HepG2 (cell line): ENCODE measurements around the gene SLC22A31. TPM values are rescaled to one million over a fixed set of nuclear protein-coding genes. Genes with fewer than 3 reads are reported as not detected.

ENCODE experiments used
- AGO2 ChIP-seq: fragments of 200-400 bp; formaldehyde crosslinking; optimal IDR thresholded peaks from 2 replicates; pipeline ENCODE3; 2017; ENCODE audit warnings: mild to moderate bottlenecking, low read depth, low read length, moderate library complexity
- ATF5 ChIP-seq: sonication (generic); formaldehyde crosslinking; IDR thresholded peaks from 2 replicates; pipeline ENCODE4 v1.4.0; 2020; ENCODE audit warnings: mild to moderate bottlenecking, low read depth, missing genetic modification reagents
- CAMTA2 ChIP-seq: sonication (generic); formaldehyde crosslinking; IDR thresholded peaks from 2 replicates; pipeline ENCODE4 v1.4.0; 2020; ENCODE audit warnings: mild to moderate bottlenecking, missing genetic modification reagents, borderline replicate concordance
- CSRNP2 ChIP-seq: sonication (generic); formaldehyde crosslinking; conservative IDR thresholded peaks from 2 replicates; pipeline ENCODE4 v1.8.0; 2022; ENCODE audit warnings: low read depth, missing genetic modification reagents
- ESRRA ChIP-seq: sonication (generic); formaldehyde crosslinking; IDR thresholded peaks from 2 replicates; pipeline ENCODE4 v1.5.1; 2020; ENCODE audit warnings: mild to moderate bottlenecking, low read depth, missing genetic modification reagents
- RFXAP ChIP-seq: sonication (generic); formaldehyde crosslinking; IDR thresholded peaks from 2 replicates; pipeline ENCODE4 v1.4.0; 2020; ENCODE audit warnings: missing genetic modification reagents, borderline replicate concordance
- SAFB2 ChIP-seq: sonication (generic); formaldehyde crosslinking; IDR thresholded peaks from 2 replicates; pipeline ENCODE4 v1.5.1; 2020; ENCODE audit warnings: missing genetic modification reagents, low read depth, mild to moderate bottlenecking, borderline replicate concordance
- ZFP91 ChIP-seq: sonication (generic); formaldehyde crosslinking; IDR thresholded peaks from 2 replicates; pipeline ENCODE4 v1.9.0; 2022; ENCODE audit warnings: missing genetic modification reagents, mild to moderate bottlenecking, borderline replicate concordance
- ZMYM2 ChIP-seq: sonication (generic); formaldehyde crosslinking; IDR thresholded peaks from 2 replicates; pipeline ENCODE4 v1.8.0; 2022; ENCODE audit warnings: mild to moderate bottlenecking, missing genetic modification reagents
- ZNF431 ChIP-seq: sonication (generic); formaldehyde crosslinking; IDR thresholded peaks from 2 replicates; pipeline ENCODE4 v1.9.0; 2022; ENCODE audit warnings: missing genetic modification reagents, low read depth, mild to moderate bottlenecking, borderline replicate concordance
- ZNF580 ChIP-seq: IDR thresholded peaks from 2 replicates; pipeline ENCODE4 v1.6.1; 2016; ENCODE audit warnings: low read depth, borderline replicate concordance
- ZNF672 ChIP-seq: sonication (generic); formaldehyde crosslinking; IDR thresholded peaks from 2 replicates; pipeline ENCODE4 v1.8.1; 2022; ENCODE audit warnings: missing genetic modification reagents
- ZNF720 ChIP-seq: sonication (generic); formaldehyde crosslinking; IDR thresholded peaks from 2 replicates; pipeline ENCODE4 v1.4.0; 2020; ENCODE audit warnings: missing genetic modification reagents
- polyA plus RNA-seq, 8 experiments: library from polyadenylated mRNA; depleted of rRNA in 3 of 8; stranded (reverse) in 7 of 8; unstranded in 1 of 8; fragments of >200 nt; fragmentation: Illumina TruSeq in 4 of 8; extraction: Trizol in 4 of 8; gene quantifications; 2 replicates each; pipeline versions ENCODE4 v1.2.1 to v1.2.3, GENCODE V29; 2011 to 2016; ENCODE audit warnings: low read depth in 4 of 8, missing spikeins in 1 of 8, mixed read lengths in 1 of 8; ENCODE audit not compliant: insufficient read depth in 1 of 8
- total RNA-seq, 5 experiments: library from RNA; depleted of rRNA; stranded (reverse); fragments of >200 nt; fragmentation: Illumina TruSeq; extraction: Trizol; gene quantifications; 2 replicates each; pipeline ENCODE4 v1.2.3, GENCODE V29; 2016; ENCODE audit warnings: low read depth in 1 of 5
- TF ChIP-seq, protein P1 (sequence below): sonication (generic); formaldehyde crosslinking; IDR thresholded peaks from 2 replicates; pipeline ENCODE4 v1.8.0; 2022; ENCODE audit warnings: missing genetic modification reagents, mild to moderate bottlenecking, moderate library complexity, borderline replicate concordance
- TF ChIP-seq, protein P2 (sequence below): sonication (generic); formaldehyde crosslinking; IDR thresholded peaks from 2 replicates; pipeline ENCODE4 v1.4.0; 2020; ENCODE audit warnings: missing genetic modification reagents, borderline replicate concordance

Gene SLC22A31
- total and polyA plus RNA-seq, 2 of the 13 experiments (the other 11 are each of a cell fraction or from before 2014, with no cell fraction given) = 67.3 to 83.3 TPM

- TF ChIP-seq ZFP91 (CRISPR knock-in tag) (0 out of 2 replicates have a peak, but pooled peaks have one; percentile 45), SAFB2 (CRISPR knock-in tag) (0 out of 2 replicates have a peak, but pooled peaks have one; percentile 16), ESRRA (CRISPR knock-in tag) (peak; percentile 75), ZNF720 (CRISPR knock-in tag) (0 out of 2 replicates have a peak, but pooled peaks have one; percentile 14), ZNF431 (CRISPR knock-in tag) (peak; percentile 68), ATF5 (CRISPR knock-in tag) (0 out of 2 replicates have a peak, but pooled peaks have one; percentile 48), RFXAP (CRISPR knock-in tag) (no peak; the same call in 1 of the 2 replicates), ZNF580 (CRISPR knock-in tag) (peak; percentile 84; the same call in 1 of the 2 replicates), CAMTA2 (0 out of 2 replicates have a peak, but pooled peaks have one; percentile 74), ZMYM2 (CRISPR knock-in tag) (peak; percentile 70), CSRNP2 (CRISPR knock-in tag) (0 out of 2 replicates have a peak, but pooled peaks have one; percentile 13), AGO2 (peak; percentile 77), ZNF672 (CRISPR knock-in tag) (0 out of 2 replicates have a peak, but pooled peaks have one; percentile 49)
- TF ChIP-seq, protein P1, sequence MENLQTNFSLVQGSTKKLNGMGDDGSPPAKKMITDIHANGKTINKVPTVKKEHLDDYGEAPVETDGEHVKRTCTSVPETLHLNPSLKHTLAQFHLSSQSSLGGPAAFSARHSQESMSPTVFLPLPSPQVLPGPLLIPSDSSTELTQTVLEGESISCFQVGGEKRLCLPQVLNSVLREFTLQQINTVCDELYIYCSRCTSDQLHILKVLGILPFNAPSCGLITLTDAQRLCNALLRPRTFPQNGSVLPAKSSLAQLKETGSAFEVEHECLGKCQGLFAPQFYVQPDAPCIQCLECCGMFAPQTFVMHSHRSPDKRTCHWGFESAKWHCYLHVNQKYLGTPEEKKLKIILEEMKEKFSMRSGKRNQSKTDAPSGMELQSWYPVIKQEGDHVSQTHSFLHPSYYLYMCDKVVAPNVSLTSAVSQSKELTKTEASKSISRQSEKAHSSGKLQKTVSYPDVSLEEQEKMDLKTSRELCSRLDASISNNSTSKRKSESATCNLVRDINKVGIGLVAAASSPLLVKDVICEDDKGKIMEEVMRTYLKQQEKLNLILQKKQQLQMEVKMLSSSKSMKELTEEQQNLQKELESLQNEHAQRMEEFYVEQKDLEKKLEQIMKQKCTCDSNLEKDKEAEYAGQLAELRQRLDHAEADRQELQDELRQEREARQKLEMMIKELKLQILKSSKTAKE = peak; percentile 54; the same call in 1 of the 2 replicates
- TF ChIP-seq, protein P2, sequence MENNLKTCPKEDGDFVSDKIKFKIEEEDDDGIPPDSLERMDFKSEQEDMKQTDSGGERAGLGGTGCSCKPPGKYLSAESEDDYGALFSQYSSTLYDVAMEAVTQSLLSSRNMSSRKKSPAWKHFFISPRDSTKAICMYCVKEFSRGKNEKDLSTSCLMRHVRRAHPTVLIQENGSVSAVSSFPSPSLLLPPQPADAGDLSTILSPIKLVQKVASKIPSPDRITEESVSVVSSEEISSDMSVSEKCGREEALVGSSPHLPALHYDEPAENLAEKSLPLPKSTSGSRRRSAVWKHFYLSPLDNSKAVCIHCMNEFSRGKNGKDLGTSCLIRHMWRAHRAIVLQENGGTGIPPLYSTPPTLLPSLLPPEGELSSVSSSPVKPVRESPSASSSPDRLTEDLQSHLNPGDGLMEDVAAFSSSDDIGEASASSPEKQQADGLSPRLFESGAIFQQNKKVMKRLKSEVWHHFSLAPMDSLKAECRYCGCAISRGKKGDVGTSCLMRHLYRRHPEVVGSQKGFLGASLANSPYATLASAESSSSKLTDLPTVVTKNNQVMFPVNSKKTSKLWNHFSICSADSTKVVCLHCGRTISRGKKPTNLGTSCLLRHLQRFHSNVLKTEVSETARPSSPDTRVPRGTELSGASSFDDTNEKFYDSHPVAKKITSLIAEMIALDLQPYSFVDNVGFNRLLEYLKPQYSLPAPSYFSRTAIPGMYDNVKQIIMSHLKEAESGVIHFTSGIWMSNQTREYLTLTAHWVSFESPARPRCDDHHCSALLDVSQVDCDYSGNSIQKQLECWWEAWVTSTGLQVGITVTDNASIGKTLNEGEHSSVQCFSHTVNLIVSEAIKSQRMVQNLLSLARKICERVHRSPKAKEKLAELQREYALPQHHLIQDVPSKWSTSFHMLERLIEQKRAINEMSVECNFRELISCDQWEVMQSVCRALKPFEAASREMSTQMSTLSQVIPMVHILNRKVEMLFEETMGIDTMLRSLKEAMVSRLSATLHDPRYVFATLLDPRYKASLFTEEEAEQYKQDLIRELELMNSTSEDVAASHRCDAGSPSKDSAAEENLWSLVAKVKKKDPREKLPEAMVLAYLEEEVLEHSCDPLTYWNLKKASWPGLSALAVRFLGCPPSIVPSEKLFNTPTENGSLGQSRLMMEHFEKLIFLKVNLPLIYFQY (CRISPR knock-in tag) = no peak; the same call in 1 of the 2 replicates
Observed at GRCh38 chr16:89191033-89191900, 9.1 kb downstream of the SLC22A31 start (continued).
